ENCODE data around the gene USP15. TPM values are rescaled to one million over a fixed set of nuclear protein-coding genes. Genes with fewer than 3 reads are reported as not detected.

Gene USP15
- total RNA-seq, 2 experiments from 2014 or later = 159 to 160 TPM

DNA sequence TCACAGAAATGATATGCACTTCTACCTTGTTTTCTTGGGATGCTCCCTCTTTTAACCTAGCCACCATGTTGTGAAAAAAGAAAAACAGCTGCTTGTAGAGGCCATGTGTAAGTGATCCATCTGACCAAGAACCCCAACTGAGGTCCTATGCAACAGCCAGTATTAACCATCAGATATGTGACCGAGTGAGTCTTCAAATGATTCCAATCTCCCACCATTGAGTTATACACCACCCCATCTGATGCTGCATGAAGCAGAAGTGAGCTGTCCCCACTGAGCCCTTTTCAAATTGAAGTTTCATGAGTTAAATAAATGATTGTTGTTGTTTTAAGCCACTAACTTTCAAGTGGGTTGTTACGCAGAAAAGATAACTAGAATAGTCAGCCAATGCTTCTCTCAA is 20.6 kb upstream of the USP15 start:
- POLR2A ChIA-PET = no interaction called here
- H3K9me3 Mint-ChIP-seq (ENCODE audit: insufficient read depth) = no peaks in the 10 kb centered on the region
- H3K27me3 Mint-ChIP-seq (ENCODE audit: low read depth) = peaks cover 2% of the 10 kb centered on the region
- no peak overlapping the region for H3K27ac Mint-ChIP-seq
- H3K4me1 Mint-ChIP-seq (ENCODE audit: low read depth) = peaks cover 7% of the 10 kb centered on the region
- no peak for DNase-seq
- H3K4me3 Mint-ChIP-seq = no peak overlapping the region
- H3K36me3 Mint-ChIP-seq (ENCODE audit: low read depth) = no peaks in the 10 kb centered on the region
- CTCF ChIA-PET = no interaction called here
- ATAC-seq = no peak

DNA sequence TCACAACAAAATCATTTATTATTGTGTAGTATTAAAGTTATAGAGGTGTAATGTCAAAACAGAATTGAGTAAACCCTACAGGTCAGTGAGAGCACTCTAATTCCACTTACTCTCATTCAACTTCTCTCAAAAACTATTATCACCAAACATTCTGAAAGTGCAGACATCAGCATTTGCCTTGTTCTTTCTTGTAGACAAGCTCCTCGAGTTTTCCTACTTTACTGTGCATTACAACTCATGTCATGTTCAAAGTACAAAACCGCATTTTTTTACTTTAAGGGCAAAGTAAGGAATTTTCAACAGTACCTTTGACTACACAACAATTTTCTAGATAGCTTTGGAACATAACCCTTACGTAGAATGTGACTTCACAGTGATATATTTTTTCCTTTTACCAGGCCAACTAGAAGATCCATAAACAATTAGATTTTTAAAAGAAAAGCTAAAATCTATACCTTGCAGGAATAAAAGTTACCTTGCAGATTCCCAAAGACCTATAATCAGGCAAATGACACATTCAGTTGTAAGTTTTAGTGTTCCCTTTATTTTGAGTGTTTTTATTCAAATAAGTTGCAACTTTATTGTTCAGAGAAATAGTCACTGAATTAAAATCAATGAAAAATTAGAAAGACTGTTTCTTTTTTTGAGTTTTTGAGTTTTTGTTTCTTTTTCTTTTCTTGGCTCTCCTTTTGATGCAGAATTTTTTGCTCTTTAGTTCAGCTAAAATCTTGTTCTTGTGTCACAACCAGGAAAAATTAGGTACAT is 12.7 kb upstream of the USP15 start:
- ChIA-PET CTCF (interaction anchor here (1.2 to 2.2 kb wide), 3 partner anchors 12 to 68 kb away, joined by 3 to 6 read pairs (median 6); partner anchors contain the start of gene USP15), POLR2A (interaction anchor here (1.4 kb wide), 1 partner anchor 13 kb away, joined by 5 read pairs; the partner anchor contains the start of gene USP15)
- Mint-ChIP-seq H3K4me3 (no peak overlapping the region), H3K36me3 (ENCODE audit: low read depth) (peaks cover 17% of the 10 kb centered on the region), H3K4me1 (ENCODE audit: low read depth) (peaks cover 28% of the 10 kb centered on the region), H3K27ac (no peak overlapping the region), H3K9me3 (ENCODE audit: insufficient read depth) (no peaks in the 10 kb centered on the region), H3K27me3 (ENCODE audit: low read depth) (no peaks in the 10 kb centered on the region)
- no peak for DNase-seq
- ATAC-seq = no peak

GRCh38 chr12:62248873-62249272 is 11.3 kb upstream of the USP15 start:
- no peak overlapping the region for H3K4me3 Mint-ChIP-seq
- H3K36me3 Mint-ChIP-seq (ENCODE audit: low read depth) = peaks cover 31% of the 10 kb centered on the region
- H3K4me1 Mint-ChIP-seq (ENCODE audit: low read depth) = peaks cover 38% of the 10 kb centered on the region
- H3K9me3 Mint-ChIP-seq (ENCODE audit: insufficient read depth) = no peaks in the 10 kb centered on the region
- CTCF ChIA-PET = interaction anchor here (1.5 kb wide), 1 partner anchor 11 kb away, joined by 4 read pairs; the partner anchor contains the start of gene USP15
- no peaks in the 10 kb centered on the region for H3K27me3 Mint-ChIP-seq (ENCODE audit: low read depth)
- ATAC-seq (no peak), DNase-seq (no peak)
- POLR2A ChIA-PET = interaction anchor here (1.4 kb wide), 1 partner anchor 11 kb away, joined by 5 read pairs; the partner anchor contains the start of gene USP15
- H3K27ac Mint-ChIP-seq = no peak overlapping the region

GRCh38 chr12:62249419-62249818 is 10.8 kb upstream of the USP15 start:
- ChIA-PET CTCF (interaction anchor here (1.5 kb wide), 1 partner anchor 11 kb away, joined by 4 read pairs; the partner anchor contains the start of gene USP15), POLR2A (no interaction called here)
- Mint-ChIP-seq H3K4me1 (ENCODE audit: low read depth) (peaks cover 38% of the 10 kb centered on the region), H3K27me3 (ENCODE audit: low read depth) (no peaks in the 10 kb centered on the region), H3K9me3 (ENCODE audit: insufficient read depth) (no peaks in the 10 kb centered on the region), H3K36me3 (ENCODE audit: low read depth) (peaks cover 32% of the 10 kb centered on the region), H3K4me3 (no peak overlapping the region), H3K27ac (no peak overlapping the region)
- no peak for ATAC-seq
- no peak for DNase-seq

- POLR2A ChIA-PET = interaction anchor here (0.7 to 1.6 kb wide), 2 partner anchors 9 to 353 kb away, joined by 3 to 33 read pairs; partner anchors contain the start of gene USP15
- CTCF ChIA-PET = interaction anchor here (0.6 to 1.9 kb wide), 4 partner anchors 8 to 44 kb away, joined by 3 to 19 read pairs (median 7); partner anchors contain the start of gene USP15
- ATAC-seq = peak; percentile 78
- peaks cover 38% of the 10 kb centered on the region for H3K4me1 Mint-ChIP-seq (ENCODE audit: low read depth)
- DNase-seq = peak; percentile 34
- H3K27me3 Mint-ChIP-seq (ENCODE audit: low read depth) = no peaks in the 10 kb centered on the region
- peaks cover 34% of the 10 kb centered on the region for H3K36me3 Mint-ChIP-seq (ENCODE audit: low read depth)
- H3K27ac Mint-ChIP-seq = peak overlapping the region; percentile 98
- H3K9me3 Mint-ChIP-seq (ENCODE audit: insufficient read depth) = no peaks in the 10 kb centered on the region
- H3K4me3 Mint-ChIP-seq = peak overlapping the region; percentile 61
Observed at GRCh38 chr12:62250671-62251608, 9.3 kb upstream of the USP15 start.

- Mint-ChIP-seq H3K27ac (peak overlapping the region; percentile 98), H3K9me3 (ENCODE audit: insufficient read depth) (no peaks in the 10 kb centered on the region), H3K4me3 (peak overlapping the region; percentile 61), H3K27me3 (ENCODE audit: low read depth) (no peaks in the 10 kb centered on the region), H3K4me1 (ENCODE audit: low read depth) (peaks cover 42% of the 10 kb centered on the region), H3K36me3 (ENCODE audit: low read depth) (peaks cover 38% of the 10 kb centered on the region)
- peak; percentile 50 for ATAC-seq
- no peak for DNase-seq
- CTCF ChIA-PET = interaction anchor here (1.2 to 1.9 kb wide), 3 partner anchors 8 to 41 kb away, joined by 5 to 19 read pairs (median 9); partner anchors contain the start of gene USP15
- POLR2A ChIA-PET = interaction anchor here (0.6 to 1.6 kb wide), 3 partner anchors 8 to 352 kb away, joined by 3 to 33 read pairs (median 4); partner anchors contain the start of gene USP15
Observed at GRCh38 chr12:62251609-62251958, 8.6 kb upstream of the USP15 start.

- CTCF ChIA-PET = interaction anchor here (1.2 to 1.9 kb wide), 2 partner anchors 7 to 9 kb away, joined by 5 to 19 read pairs; partner anchors contain the start of gene USP15
- H3K27ac Mint-ChIP-seq = no peak overlapping the region
Observed at GRCh38 chr12:62252576-62252975, 7.6 kb upstream of the USP15 start.

DNA sequence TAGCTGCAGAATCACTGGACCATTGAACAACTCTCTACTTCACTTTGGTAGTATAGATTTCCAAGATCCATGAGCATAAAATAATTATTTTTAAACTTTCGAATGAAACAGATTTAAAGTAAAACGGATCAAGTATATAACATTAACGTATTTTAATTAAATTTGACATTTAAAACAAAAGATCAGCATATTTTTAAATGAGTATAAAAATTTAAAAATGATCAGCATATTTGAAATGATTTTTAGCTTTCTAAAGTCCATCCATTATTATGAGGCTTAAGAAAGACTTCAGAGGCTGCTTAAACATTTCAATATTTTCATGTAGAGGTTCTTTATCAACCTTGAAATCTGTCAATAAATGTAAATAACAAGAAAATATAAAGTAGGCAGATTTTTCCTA is 5.2 kb upstream of the USP15 start:
- POLR2A ChIA-PET = no interaction called here
- H3K36me3 Mint-ChIP-seq (ENCODE audit: low read depth) = peaks cover 40% of the 10 kb centered on the region
- H3K4me3 Mint-ChIP-seq = no peak overlapping the region
- H3K27ac Mint-ChIP-seq = no peak overlapping the region
- DNase-seq (no peak), ATAC-seq (no peak)
- CTCF ChIA-PET = no interaction called here
- H3K27me3 Mint-ChIP-seq (ENCODE audit: low read depth) = no peaks in the 10 kb centered on the region
- H3K9me3 Mint-ChIP-seq (ENCODE audit: insufficient read depth) = no peaks in the 10 kb centered on the region
- peaks cover 57% of the 10 kb centered on the region for H3K4me1 Mint-ChIP-seq (ENCODE audit: low read depth)

More at GRCh38 chr12:62252576-62252975, 7.6 kb upstream of the USP15 start:
- DNase-seq = no peak
- Mint-ChIP-seq H3K9me3 (ENCODE audit: insufficient read depth) (no peaks in the 10 kb centered on the region), H3K27me3 (ENCODE audit: low read depth) (no peaks in the 10 kb centered on the region), H3K4me1 (ENCODE audit: low read depth) (peaks cover 52% of the 10 kb centered on the region), H3K36me3 (ENCODE audit: low read depth) (peaks cover 40% of the 10 kb centered on the region), H3K4me3 (no peak overlapping the region)
- ATAC-seq = no peak
- POLR2A ChIA-PET = no interaction called here

- Mint-ChIP-seq H3K36me3 (ENCODE audit: low read depth) (peaks cover 40% of the 10 kb centered on the region), H3K4me3 (no peak overlapping the region), H3K9me3 (ENCODE audit: insufficient read depth) (no peaks in the 10 kb centered on the region), H3K27ac (peak overlapping the region; percentile 40), H3K4me1 (ENCODE audit: low read depth) (peaks cover 46% of the 10 kb centered on the region), H3K27me3 (ENCODE audit: low read depth) (no peaks in the 10 kb centered on the region)
- ATAC-seq = no peak
- DNase-seq = no peak
- ChIA-PET CTCF (interaction anchor here (1.1 to 1.6 kb wide), 2 partner anchors 47 to 347 kb away, joined by 3 to 6 read pairs; no protein-coding TSS in a partner anchor), POLR2A (no interaction called here)
Observed at GRCh38 chr12:62256408-62257096, 3.7 kb upstream of the USP15 start.

GRCh38 chr12:62258231-62258630 is 2.0 kb upstream of the USP15 start:
- ChIA-PET POLR2A (no interaction called here), CTCF (interaction anchor here (1.3 kb wide), 1 partner anchor 345 kb away, joined by 3 read pairs; no protein-coding TSS in a partner anchor)
- H3K27ac Mint-ChIP-seq = peak overlapping the region; percentile 96
- peaks cover 35% of the 10 kb centered on the region for H3K4me1 Mint-ChIP-seq (ENCODE audit: low read depth)
- no peaks in the 10 kb centered on the region for H3K27me3 Mint-ChIP-seq (ENCODE audit: low read depth)
- DNase-seq = no peak
- H3K36me3 Mint-ChIP-seq (ENCODE audit: low read depth) = peaks cover 35% of the 10 kb centered on the region
- peak overlapping the region; percentile 90 for H3K4me3 Mint-ChIP-seq
- H3K9me3 Mint-ChIP-seq (ENCODE audit: insufficient read depth) = no peaks in the 10 kb centered on the region
- ATAC-seq = no peak
